AG04450 (cell line): ENCODE data around the gene EIF1AY. TPM values are rescaled to one million over a fixed set of nuclear protein-coding genes. Genes with fewer than 3 reads are reported as not detected.
"Not testable (repeated sequence)": the region's sequence is repeated elsewhere in the genome, so short reads cannot be mapped to it uniquely, and the experiment has no call there.

ENCODE experiments used
- CTCF ChIA-PET: fragments of 300-600, 350-600 bp; formaldehyde crosslinking; extraction: SDS; loops from one replicate; lab custom pipeline; 2022; ENCODE audit warnings: antibody characterized with exemption, inconsistent platforms; lab: Charles Lee
- POLR2A ChIA-PET: fragments of 350-600 bp; formaldehyde crosslinking; extraction: SDS; loops from one replicate; lab custom pipeline; 2021; ENCODE audit warnings: antibody characterized with exemption, inconsistent platforms; lab: Yijun Ruan, JAX
- DNase-seq: peaks from one replicate; pipeline ENCODE4 v3.0.0-alpha.2; 2011; ENCODE audit warnings: low read depth, low spot score
- H3K27ac ChIP-seq: one replicate; pipeline ENCODE4 v1.5.1; 2012; ENCODE audit warnings: low read depth, low read length, control low read depth
- H3K27me3 ChIP-seq: one replicate; pipeline ENCODE4 v1.6.0; 2012; ENCODE audit warnings: low read length; ENCODE audit not compliant: control insufficient read depth, insufficient read depth
- H3K4me3 ChIP-seq: 2 replicates; pipeline ENCODE4 v1.5.1; 2011; ENCODE audit warnings: mild to moderate bottlenecking, low read depth, low read length, control low read depth
- H3K9me3 ChIP-seq: 2 replicates; pipeline ENCODE4 v1.5.1; 2012; ENCODE audit warnings: low read length; ENCODE audit not compliant: control insufficient read depth, insufficient read depth
- CTCF ChIP-seq: IDR thresholded peaks from 2 replicates; pipeline ENCODE4 v1.5.1; 2011; ENCODE audit warnings: low read depth, low read length, control low read depth, inconsistent platforms
- polyA plus RNA-seq: library from polyadenylated mRNA; depleted of rRNA; stranded (reverse); fragments of >200 nt; gene quantifications from 2 replicates; pipeline ENCODE4 v1.2.3, GENCODE V29; 2011

The EIF1AY gene
- polyA plus RNA-seq, 1 experiment = 32.0 TPM

- Histone ChIP-seq H3K27ac (no peak overlapping the region), H3K4me3 (no peak overlapping the region), H3K27me3 (no peaks in the 10 kb centered on the region), H3K9me3 (no peaks in the 10 kb centered on the region; the same call in 1 of the 2 replicates)
- TF ChIP-seq CTCF = no peak
- ChIA-PET CTCF (no interaction called here), POLR2A (no interaction called here)
- DNase-seq = no peak
Measured at GRCh38 chrY:20546071-20546470, 29.5 kb upstream of the EIF1AY start.

GRCh38 chrY:20549289-20549688 is 26.3 kb upstream of the EIF1AY start:
- Histone ChIP-seq H3K4me3 (no peak overlapping the region), H3K27ac (no peak overlapping the region), H3K27me3 (no peaks in the 10 kb centered on the region), H3K9me3 (peaks cover 14% of the 10 kb centered on the region; the same call in 1 of the 2 replicates)
- TF ChIP-seq CTCF = no peak
- CTCF ChIA-PET = interaction anchor here (0.6 kb wide), 1 partner anchor 58 kb away, joined by 5 read pairs; no protein-coding TSS in a partner anchor
- no peak for DNase-seq
- POLR2A ChIA-PET = no interaction called here

GRCh38 chrY:20551840-20552239 is 23.7 kb upstream of the EIF1AY start:
- CTCF ChIA-PET = no interaction called here
- POLR2A ChIA-PET = no interaction called here
- Histone ChIP-seq H3K27me3 (no peaks in the 10 kb centered on the region), H3K4me3 (no peak overlapping the region), H3K27ac (no peak overlapping the region), H3K9me3 (peaks cover 14% of the 10 kb centered on the region; the same call in 1 of the 2 replicates)
- no peak for DNase-seq
- no peak for TF ChIP-seq CTCF

GRCh38 chrY:20552764-20553323 is 22.7 kb upstream of the EIF1AY start:
- H3K4me3 ChIP-seq, DNase-seq, POLR2A ChIA-PET, H3K27me3 ChIP-seq, CTCF ChIA-PET, H3K27ac ChIP-seq: not testable (repeated sequence)
- peaks cover 14% of the 10 kb centered on the region; the same call in 1 of the 2 replicates for H3K9me3 ChIP-seq

- H3K27me3 ChIP-seq = no peaks in the 10 kb centered on the region
- no peak for TF ChIP-seq CTCF
- POLR2A ChIA-PET = no interaction called here
- peaks cover 14% of the 10 kb centered on the region; the same call in 1 of the 2 replicates for H3K9me3 ChIP-seq
- no peak overlapping the region for H3K4me3 ChIP-seq
- no peak for DNase-seq
- CTCF ChIA-PET = interaction anchor here (0.5 kb wide), 1 partner anchor 95 kb away, joined by 3 read pairs; no protein-coding TSS in a partner anchor
- H3K27ac ChIP-seq = no peak overlapping the region
Measured at GRCh38 chrY:20555820-20556219, 19.8 kb upstream of the EIF1AY start.
